GM10266 (cell line): Measurements from ENCODE around the gene HNF1A.

Source experiments
- DNase-seq: peaks from one replicate; pipeline ENCODE4 v3.0.0; 2012; ENCODE audit errors: extremely low spot score
- CTCF ChIP-seq: IDR thresholded peaks from 2 replicates; pipeline ENCODE4 v1.5.1; 2012; ENCODE audit warnings: mild to moderate bottlenecking, low read depth; ENCODE audit not compliant: control insufficient read depth, insufficient read depth; ENCODE audit errors: missing control alignments

HNF1A gene

GRCh38 chr12:121004253-121004815 is 26.0 kb downstream of the HNF1A start:
- TF ChIP-seq CTCF: no peak
- no peak for DNase-seq

- TF ChIP-seq CTCF: peak; percentile 59
- DNase-seq: peak; percentile 58
Observed at GRCh38 chr12:121005346-121005815, 27.0 kb downstream of the HNF1A start.

- DNase-seq: no peak
- no peak for TF ChIP-seq CTCF
Observed at GRCh38 chr12:121008347-121009098, 30.2 kb downstream of the HNF1A start.

- peak; percentile 5 for TF ChIP-seq CTCF
- no peak for DNase-seq
Observed at GRCh38 chr12:121009741-121010140, 31.4 kb downstream of the HNF1A start.

- TF ChIP-seq CTCF: no peak
- no peak for DNase-seq
Observed at GRCh38 chr12:121010860-121011259, 32.5 kb downstream of the HNF1A start.

GRCh38 chr12:121011820-121012219 is 33.5 kb downstream of the HNF1A start:
- DNase-seq: no peak
- no peak for TF ChIP-seq CTCF

GRCh38 chr12:121013715-121014114 is 35.4 kb downstream of the HNF1A start:
- no peak for TF ChIP-seq CTCF

More at GRCh38 chr12:121013715-121014114, 35.4 kb downstream of the HNF1A start:
- no peak for DNase-seq
